ENCODE data around the gene TCP11L1. TPM values are rescaled to one million over a fixed set of nuclear protein-coding genes. Genes with fewer than 3 reads are reported as not detected.

The TCP11L1 gene
- total RNA-seq, 5 donors from 2014 or later (not counting 1 experiment from before 2014, with no cell fraction given) = 12.8 to 20.3 (median 15.1) TPM

GRCh38 chr11:33016654-33017053 lies 22.7 kb upstream of the TCP11L1 start:
- H3K36me3 ChIP-seq (ENCODE audit: control insufficient read depth in 2 of 2, extremely low read depth in 1 of 2, insufficient read depth in 1 of 2, low read length in 1 of 2) = no peaks in the 10 kb centered on the region
- no peak overlapping the region for H3K27ac ChIP-seq (ENCODE audit: low read length)
- ATAC-seq (replicated peaks in 1 of 4) = no peak
- no peak for DNase-seq
- H3K4me3 Mint-ChIP-seq = peak overlapping the region; percentile 79 to 82 (median 79)
- H3K4me1 Mint-ChIP-seq = peaks cover 28 to 49% (median 44%) of the 10 kb centered on the region in 3 donors
- H3K27me3 Mint-ChIP-seq = peaks cover 0 to 29% of the 10 kb centered on the region in 2 donors
- ChIA-PET CTCF (interaction anchor here (0.7 to 1.7 kb wide), 3 partner anchors 17 to 49 kb away, joined by 3 read pairs; no protein-coding TSS in a partner anchor), POLR2A (interaction anchor here (0.5 to 0.6 kb wide), 2 partner anchors 21 to 47 kb away, joined by 5 to 8 read pairs; no protein-coding TSS in a partner anchor)
- peak overlapping the region in 1 of 2 donors; percentile 44 for H3K27ac Mint-ChIP-seq
- peaks cover 13 to 24% of the 10 kb centered on the region in 2 experiments for H3K4me1 ChIP-seq (ENCODE audit: control insufficient read depth in 1 of 2, extremely low read depth in 1 of 2, insufficient read depth in 2 of 2, low read length in 2 of 2)
- no peaks in the 10 kb centered on the region for H3K36me3 Mint-ChIP-seq
- H3K27me3 ChIP-seq (replicated peaks in 1 of 2; ENCODE audit: control insufficient read depth in 2 of 2, extremely low read depth in 1 of 2, insufficient read depth in 2 of 2, low read length in 1 of 2) = peaks cover 0 to 17% of the 10 kb centered on the region in 2 experiments
- no peaks in the 10 kb centered on the region for H3K9me3 ChIP-seq
- H3K4me3 ChIP-seq (ENCODE audit: control insufficient read depth in 1 of 2, extremely low read depth in 1 of 2, low read length in 1 of 2) = peak overlapping the region in 1 of 2 donors; percentile 21
- no peaks in the 10 kb centered on the region for H3K9me3 Mint-ChIP-seq
- no CpG with 5 or more reads among the region's 4 CpGs for WGBS (ENCODE audit: insufficient coverage)

- no peaks in the 10 kb centered on the region for H3K36me3 Mint-ChIP-seq
- 100% methylated on average over 1 of the region's 9 CpGs for WGBS (ENCODE audit: insufficient coverage)
- no peak overlapping the region for H3K4me3 Mint-ChIP-seq
- Histone ChIP-seq H3K9me3 (no peaks in the 10 kb centered on the region), H3K4me1 (ENCODE audit: control insufficient read depth in 1 of 2, extremely low read depth in 1 of 2, insufficient read depth in 2 of 2, low read length in 2 of 2) (peaks cover 6 to 17% of the 10 kb centered on the region in 2 experiments), H3K27me3 (replicated peaks in 1 of 2; ENCODE audit: control insufficient read depth in 2 of 2, extremely low read depth in 1 of 2, insufficient read depth in 2 of 2, low read length in 1 of 2) (peaks cover 0 to 17% of the 10 kb centered on the region in 2 experiments), H3K36me3 (ENCODE audit: control insufficient read depth in 2 of 2, extremely low read depth in 1 of 2, insufficient read depth in 1 of 2, low read length in 1 of 2) (no peaks in the 10 kb centered on the region), H3K27ac (ENCODE audit: low read length) (no peak overlapping the region), H3K4me3 (ENCODE audit: control insufficient read depth in 1 of 2, extremely low read depth in 1 of 2, low read length in 1 of 2) (no peak overlapping the region)
- H3K27ac Mint-ChIP-seq = no peak overlapping the region
- H3K9me3 Mint-ChIP-seq = no peaks in the 10 kb centered on the region
- no peak for ATAC-seq (replicated peaks in 1 of 4)
- H3K4me1 Mint-ChIP-seq = peaks cover 28 to 48% (median 44%) of the 10 kb centered on the region in 3 donors
- no peak for DNase-seq
- CTCF ChIA-PET = interaction anchor here in 1 of 2 donors (1.3 to 1.7 kb wide), 2 partner anchors 16 to 48 kb away, joined by 3 read pairs; no protein-coding TSS in a partner anchor
- H3K27me3 Mint-ChIP-seq = peaks cover 0 to 29% of the 10 kb centered on the region in 2 donors
- POLR2A ChIA-PET = no interaction called here
Measured at GRCh38 chr11:33017478-33017877, 21.9 kb upstream of the TCP11L1 start.

DNA sequence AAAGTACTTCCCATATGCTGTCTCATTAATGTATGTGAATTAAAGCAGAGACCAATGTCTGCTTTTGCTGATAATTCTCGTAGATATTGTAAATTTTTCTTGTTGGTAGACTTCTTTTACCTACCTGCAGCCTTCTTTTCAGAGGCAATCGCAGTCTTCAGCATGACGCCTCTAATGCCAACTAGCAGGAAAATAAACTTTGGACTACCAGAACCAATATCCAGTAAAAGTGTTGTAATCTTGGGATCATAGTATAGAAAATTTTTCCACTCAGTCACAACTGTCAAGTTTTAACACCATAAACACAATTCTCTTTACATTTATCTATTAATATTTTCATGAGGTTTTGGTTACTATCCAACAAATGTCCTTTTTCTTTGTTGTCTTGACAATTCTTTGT lies 21.4 kb upstream of the TCP11L1 start:
- WGBS (ENCODE audit: insufficient coverage) = no CpG with 5 or more reads among the region's 3 CpGs
- POLR2A ChIA-PET = no interaction called here
- no peak for ATAC-seq (replicated peaks in 1 of 4)
- H3K27ac ChIP-seq (ENCODE audit: low read length) = no peak overlapping the region
- no peaks in the 10 kb centered on the region for H3K9me3 Mint-ChIP-seq
- no peaks in the 10 kb centered on the region for H3K36me3 ChIP-seq (ENCODE audit: control insufficient read depth in 2 of 2, extremely low read depth in 1 of 2, insufficient read depth in 1 of 2, low read length in 1 of 2)
- H3K4me3 ChIP-seq (ENCODE audit: control insufficient read depth in 1 of 2, extremely low read depth in 1 of 2, low read length in 1 of 2) = no peak overlapping the region
- peaks cover 28 to 43% (median 39%) of the 10 kb centered on the region in 3 donors for H3K4me1 Mint-ChIP-seq
- no peak overlapping the region for H3K27ac Mint-ChIP-seq
- no peak for DNase-seq
- H3K4me3 Mint-ChIP-seq = no peak overlapping the region
- peaks cover 0 to 17% of the 10 kb centered on the region in 2 experiments for H3K27me3 ChIP-seq (replicated peaks in 1 of 2; ENCODE audit: control insufficient read depth in 2 of 2, extremely low read depth in 1 of 2, insufficient read depth in 2 of 2, low read length in 1 of 2)
- CTCF ChIA-PET = interaction anchor here in 1 of 2 donors (1.3 kb wide), 1 partner anchor 47 kb away, joined by 3 read pairs; no protein-coding TSS in a partner anchor
- H3K36me3 Mint-ChIP-seq = no peaks in the 10 kb centered on the region
- peaks cover 0 to 29% of the 10 kb centered on the region in 2 donors for H3K27me3 Mint-ChIP-seq
- no peaks in the 10 kb centered on the region for H3K9me3 ChIP-seq
- peaks cover 5 to 14% of the 10 kb centered on the region in 2 experiments for H3K4me1 ChIP-seq (ENCODE audit: control insufficient read depth in 1 of 2, extremely low read depth in 1 of 2, insufficient read depth in 2 of 2, low read length in 2 of 2)

- no peak overlapping the region for H3K4me3 Mint-ChIP-seq
Measured at GRCh38 chr11:33018840-33019239, 20.5 kb upstream of the TCP11L1 start.

GRCh38 chr11:33021501-33021900 lies 17.9 kb upstream of the TCP11L1 start:
- Mint-ChIP-seq H3K27me3 (peaks cover 0 to 22% of the 10 kb centered on the region in 2 donors), H3K4me1 (peaks cover 21 to 26% (median 25%) of the 10 kb centered on the region in 3 donors)

More at GRCh38 chr11:33018840-33019239, 20.5 kb upstream of the TCP11L1 start:
- 71% methylated on average over 3 of the region's 6 CpGs for WGBS (ENCODE audit: insufficient coverage)
- Mint-ChIP-seq H3K27ac (peak overlapping the region in 1 of 2 donors; percentile 12), H3K4me1 (peaks cover 28 to 36% (median 34%) of the 10 kb centered on the region in 3 donors), H3K27me3 (peaks cover 0 to 29% of the 10 kb centered on the region in 2 donors), H3K36me3 (no peaks in the 10 kb centered on the region), H3K9me3 (no peaks in the 10 kb centered on the region)
- H3K27me3 ChIP-seq (replicated peaks in 1 of 2; ENCODE audit: control insufficient read depth in 2 of 2, extremely low read depth in 1 of 2, insufficient read depth in 2 of 2, low read length in 1 of 2) = peaks cover 0 to 17% of the 10 kb centered on the region in 2 experiments
- no peak overlapping the region for H3K4me3 ChIP-seq (ENCODE audit: control insufficient read depth in 1 of 2, extremely low read depth in 1 of 2, low read length in 1 of 2)
- no peaks in the 10 kb centered on the region for H3K36me3 ChIP-seq (ENCODE audit: control insufficient read depth in 2 of 2, extremely low read depth in 1 of 2, insufficient read depth in 1 of 2, low read length in 1 of 2)
- H3K9me3 ChIP-seq = no peaks in the 10 kb centered on the region
- ChIA-PET POLR2A (no interaction called here), CTCF (no interaction called here)
- no peak for DNase-seq
- no peak overlapping the region for H3K27ac ChIP-seq (ENCODE audit: low read length)
- peaks cover 5 to 14% of the 10 kb centered on the region in 2 experiments for H3K4me1 ChIP-seq (ENCODE audit: control insufficient read depth in 1 of 2, extremely low read depth in 1 of 2, insufficient read depth in 2 of 2, low read length in 2 of 2)
- no peak for ATAC-seq (replicated peaks in 1 of 4)

GRCh38 chr11:33021937-33022336 lies 17.4 kb upstream of the TCP11L1 start:
- H3K27ac Mint-ChIP-seq = peak overlapping the region in 1 of 2 donors; percentile 81
- ATAC-seq (replicated peaks in 1 of 4) = peak; percentile 34 to 68 (median 64)

More at GRCh38 chr11:33021501-33021900, 17.9 kb upstream of the TCP11L1 start:
- H3K4me3 ChIP-seq (ENCODE audit: control insufficient read depth in 1 of 2, extremely low read depth in 1 of 2, low read length in 1 of 2) = no peak overlapping the region
- Mint-ChIP-seq H3K27ac (no peak overlapping the region), H3K9me3 (no peaks in the 10 kb centered on the region), H3K36me3 (no peaks in the 10 kb centered on the region), H3K4me3 (no peak overlapping the region)
- no peaks in the 10 kb centered on the region for H3K9me3 ChIP-seq
- DNase-seq (no peak), ATAC-seq (replicated peaks in 1 of 4) (no peak)
- no peak overlapping the region for H3K27ac ChIP-seq (ENCODE audit: low read length)
- peaks cover 1 to 5% of the 10 kb centered on the region in 2 experiments for H3K4me1 ChIP-seq (ENCODE audit: control insufficient read depth in 1 of 2, extremely low read depth in 1 of 2, insufficient read depth in 2 of 2, low read length in 2 of 2)
- POLR2A ChIA-PET = no interaction called here
- CTCF ChIA-PET = interaction anchor here in 1 of 2 donors (0.6 to 1.5 kb wide), 4 partner anchors 10 to 44 kb away, joined by 3 to 4 read pairs (median 4); no protein-coding TSS in a partner anchor
- H3K36me3 ChIP-seq (ENCODE audit: control insufficient read depth in 2 of 2, extremely low read depth in 1 of 2, insufficient read depth in 1 of 2, low read length in 1 of 2) = no peaks in the 10 kb centered on the region
- WGBS (ENCODE audit: insufficient coverage) = no CpG with 5 or more reads among the region's 1 CpG
- H3K27me3 ChIP-seq (replicated peaks in 1 of 2; ENCODE audit: control insufficient read depth in 2 of 2, extremely low read depth in 1 of 2, insufficient read depth in 2 of 2, low read length in 1 of 2) = peaks cover 0 to 3% of the 10 kb centered on the region in 2 experiments

More at GRCh38 chr11:33021937-33022336, 17.4 kb upstream of the TCP11L1 start:
- no peaks in the 10 kb centered on the region for H3K9me3 Mint-ChIP-seq
- DNase-seq = no peak
- WGBS (ENCODE audit: insufficient coverage) = no CpG with 5 or more reads among the region's 1 CpG
- no peak overlapping the region for H3K27ac ChIP-seq (ENCODE audit: low read length)
- POLR2A ChIA-PET = interaction anchor here (0.6 to 0.9 kb wide), 4 partner anchors 13 to 151 kb away, joined by 3 to 5 read pairs (median 4); no protein-coding TSS in a partner anchor
- CTCF ChIA-PET = interaction anchor here in 1 of 2 donors (0.8 to 1.5 kb wide), 4 partner anchors 10 to 43 kb away, joined by 3 to 4 read pairs (median 3); no protein-coding TSS in a partner anchor
- H3K27me3 Mint-ChIP-seq = peaks cover 0 to 20% of the 10 kb centered on the region in 2 donors
- no peak overlapping the region for H3K4me3 Mint-ChIP-seq
- no peaks in the 10 kb centered on the region for H3K9me3 ChIP-seq
- H3K4me1 ChIP-seq (ENCODE audit: control insufficient read depth in 1 of 2, extremely low read depth in 1 of 2, insufficient read depth in 2 of 2, low read length in 2 of 2) = peaks cover 0 to 5% of the 10 kb centered on the region in 2 experiments
- peaks cover 0 to 3% of the 10 kb centered on the region in 2 experiments for H3K27me3 ChIP-seq (replicated peaks in 1 of 2; ENCODE audit: control insufficient read depth in 2 of 2, extremely low read depth in 1 of 2, insufficient read depth in 2 of 2, low read length in 1 of 2)
- H3K4me3 ChIP-seq (ENCODE audit: control insufficient read depth in 1 of 2, extremely low read depth in 1 of 2, low read length in 1 of 2) = no peak overlapping the region
- peaks cover 17 to 22% (median 21%) of the 10 kb centered on the region in 3 donors for H3K4me1 Mint-ChIP-seq
- H3K36me3 ChIP-seq (ENCODE audit: control insufficient read depth in 2 of 2, extremely low read depth in 1 of 2, insufficient read depth in 1 of 2, low read length in 1 of 2) = no peaks in the 10 kb centered on the region
- H3K36me3 Mint-ChIP-seq = no peaks in the 10 kb centered on the region

All from T-cell (primary cell).